ENCODE data around the gene NFATC3. TPM values are rescaled to one million over a fixed set of nuclear protein-coding genes. Genes with fewer than 3 reads are reported as not detected.
A peak's percentile ranks its signal among the peaks of the same experiment; 100 is the strongest.

Gene NFATC3
- total RNA-seq, 2 donors from 2014 or later: 28.0 to 30.8 TPM

- DNase-seq (ENCODE audit: low spot score): no peak
- intact Hi-C loops (cut with DNase I): no loop called here
Observed at GRCh38 chr16:68070806-68071517, 14.2 kb upstream of the NFATC3 start.

DNA sequence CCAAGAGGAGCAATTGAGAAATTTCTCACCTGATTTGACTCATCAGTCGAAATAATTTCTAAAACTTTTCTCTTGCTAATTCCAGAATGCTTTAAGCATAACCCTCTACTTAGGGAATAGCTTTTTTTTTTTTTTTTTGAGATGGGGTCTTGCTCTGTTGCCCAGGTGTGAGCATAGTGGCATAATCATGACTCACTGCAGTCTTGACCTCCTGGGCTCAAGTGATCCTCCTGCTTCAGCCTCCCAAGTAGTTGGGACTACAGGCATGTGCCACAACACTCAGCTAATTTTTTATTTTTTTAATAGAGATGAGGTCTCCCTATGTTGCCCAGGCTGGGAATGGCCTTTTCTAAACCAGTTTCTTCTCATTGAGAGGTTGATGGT lies 13.7 kb upstream of the NFATC3 start:
- intact Hi-C loops (cut with DNase I): no loop called here

GRCh38 chr16:68072038-68072695 lies 13.0 kb upstream of the NFATC3 start:
- intact Hi-C loops (cut with DNase I): no loop called here
- no peak for DNase-seq (ENCODE audit: low spot score)

More for the DNA sequence above, 13.7 kb upstream of the NFATC3 start:
- no peak for DNase-seq (ENCODE audit: low spot score)

DNA sequence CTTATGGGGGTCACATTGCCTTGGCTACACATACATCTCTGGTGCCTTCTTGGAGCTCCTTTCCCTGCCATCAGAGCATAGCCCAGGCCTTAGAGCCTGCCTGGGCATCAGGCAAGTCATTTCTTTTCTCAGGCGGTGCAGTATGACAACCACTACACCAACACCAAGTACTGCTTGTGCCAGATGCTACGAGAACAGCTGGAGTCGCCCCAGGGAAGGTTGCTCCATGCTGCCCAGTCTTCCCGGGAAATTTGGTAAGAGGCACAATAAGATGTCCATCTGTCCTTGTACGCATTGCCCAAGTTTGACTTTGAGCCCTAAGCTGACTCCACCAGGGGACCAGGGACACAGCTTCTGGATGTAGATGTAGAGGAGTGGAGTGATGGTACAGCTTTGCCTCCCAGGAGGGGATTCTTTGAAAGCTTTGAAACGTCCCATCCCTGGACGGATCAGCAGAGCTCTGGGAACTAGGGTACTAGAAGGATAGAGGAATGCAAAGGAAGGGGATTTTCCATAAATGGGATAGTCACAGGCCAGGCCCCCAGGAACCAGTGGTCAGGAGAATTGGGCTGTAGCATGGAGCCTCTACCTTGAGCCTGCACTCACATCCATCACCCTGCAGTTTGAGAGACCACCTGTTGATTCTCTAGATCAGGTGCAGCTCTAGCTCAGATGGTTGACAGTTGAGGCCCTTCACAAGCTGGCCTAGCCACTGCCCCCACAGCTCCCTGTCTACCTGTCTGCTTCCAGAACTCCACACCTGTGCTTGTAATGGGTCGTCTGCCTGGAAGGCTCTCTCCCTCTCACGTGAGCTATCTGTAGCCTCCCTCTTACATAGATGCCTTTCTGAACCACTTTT lies 11.0 kb upstream of the NFATC3 start:
- DNase-seq (ENCODE audit: low spot score): no peak
- intact Hi-C loops (cut with DNase I): no loop called here

DNA sequence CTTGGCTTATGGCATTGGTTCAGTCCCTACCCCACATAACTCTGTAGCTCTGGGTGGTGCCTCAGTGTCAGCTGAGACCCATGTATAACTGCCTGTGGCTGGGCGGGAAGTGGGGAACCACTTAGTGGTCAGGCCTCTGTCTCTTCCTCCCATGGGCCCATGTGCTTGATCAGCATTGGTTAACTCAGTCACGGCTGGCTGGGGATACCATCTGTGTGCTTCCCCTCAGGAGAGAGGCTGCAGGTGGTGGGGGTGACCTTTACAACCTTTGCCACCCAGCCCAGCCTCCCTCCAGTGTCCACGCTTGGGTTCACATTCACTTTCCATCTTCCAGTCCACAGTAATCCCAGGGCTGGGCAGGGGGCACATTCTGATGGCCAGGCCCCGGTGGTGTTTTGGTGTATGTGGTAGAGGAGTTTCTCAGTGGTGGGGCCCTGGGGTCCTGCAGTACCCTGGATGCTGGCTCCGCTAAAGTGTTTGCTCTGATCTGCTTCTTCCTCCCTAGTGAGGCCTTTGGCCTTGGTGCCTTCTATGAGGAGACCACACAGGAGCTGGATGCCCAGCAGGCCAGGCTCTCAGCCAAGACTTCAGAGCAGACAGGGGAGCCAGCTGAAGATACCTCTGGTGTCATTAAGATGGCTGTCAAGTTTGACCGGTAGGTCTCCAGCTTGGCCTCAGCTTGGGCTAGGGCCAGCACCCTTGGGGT lies 10.2 kb upstream of the NFATC3 start:
- DNase-seq (ENCODE audit: low spot score): no peak
- intact Hi-C loops (cut with DNase I): no loop called here

DNA sequence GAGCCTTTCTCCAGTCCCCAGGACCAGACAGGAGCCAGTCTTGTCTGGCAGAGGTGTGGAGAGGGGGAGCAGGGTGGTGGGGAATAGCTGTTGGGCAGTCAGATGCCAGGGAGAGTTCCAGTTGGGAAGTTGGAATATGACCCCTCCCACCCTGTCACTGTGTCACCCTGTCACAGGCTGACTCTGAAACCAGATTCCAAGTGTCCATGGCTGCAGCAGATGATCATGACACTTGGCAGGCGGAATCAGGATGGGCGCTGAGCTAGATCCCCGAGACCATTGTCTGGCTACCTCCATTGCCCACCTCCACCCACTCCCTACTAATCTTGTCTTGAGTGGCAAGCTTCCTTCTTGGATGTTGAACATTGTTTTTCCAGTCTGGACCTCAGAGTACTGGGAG lies 9.2 kb upstream of the NFATC3 start:
- DNase-seq (ENCODE audit: low spot score): no peak
- intact Hi-C loops (cut with DNase I): no loop called here

- DNase-seq (ENCODE audit: low spot score): no peak
- intact Hi-C loops (cut with DNase I): no loop called here
Observed at GRCh38 chr16:68076560-68076959, 8.6 kb upstream of the NFATC3 start.

DNA sequence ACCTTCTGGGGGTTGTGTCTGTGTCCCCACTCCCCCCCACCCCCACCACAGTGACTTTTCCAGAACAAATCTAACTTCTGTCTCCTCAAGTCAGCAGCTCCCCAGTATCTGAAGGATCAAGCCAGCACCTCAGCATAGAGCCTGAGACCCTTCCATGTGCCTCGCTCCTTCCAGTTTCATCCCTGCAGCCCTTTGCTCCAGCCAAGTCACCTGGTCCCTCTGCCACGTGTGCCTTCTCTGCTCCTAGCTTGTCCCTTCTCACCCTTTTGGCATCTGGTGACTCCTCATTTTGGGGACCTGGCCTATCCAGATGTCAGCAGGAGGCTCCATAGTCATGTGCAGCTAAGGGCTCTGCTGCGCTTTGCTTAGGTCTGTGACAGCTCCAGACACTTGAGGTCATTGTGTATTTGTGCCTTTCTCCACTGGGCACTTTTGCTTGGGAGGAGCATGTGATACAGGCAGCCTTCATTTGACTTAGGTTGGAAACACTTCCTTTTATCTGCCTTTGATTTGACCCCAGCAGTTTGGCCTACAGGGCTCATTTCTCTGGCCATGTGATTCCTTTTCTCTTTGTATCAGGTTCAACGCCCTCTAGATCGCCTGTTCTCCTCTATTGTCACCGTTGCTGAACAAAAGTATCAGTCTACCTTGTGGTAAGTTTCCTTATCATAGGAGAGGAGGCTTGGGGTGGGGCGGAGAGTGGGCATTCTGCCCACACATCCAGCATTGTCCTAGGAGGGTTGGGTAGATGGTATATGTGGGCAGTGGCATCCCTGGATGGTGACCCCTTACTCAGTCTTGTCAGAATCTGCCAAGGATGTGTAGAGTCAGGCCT lies 7.1 kb upstream of the NFATC3 start:
- DNase-seq (ENCODE audit: low spot score): no peak

DNA sequence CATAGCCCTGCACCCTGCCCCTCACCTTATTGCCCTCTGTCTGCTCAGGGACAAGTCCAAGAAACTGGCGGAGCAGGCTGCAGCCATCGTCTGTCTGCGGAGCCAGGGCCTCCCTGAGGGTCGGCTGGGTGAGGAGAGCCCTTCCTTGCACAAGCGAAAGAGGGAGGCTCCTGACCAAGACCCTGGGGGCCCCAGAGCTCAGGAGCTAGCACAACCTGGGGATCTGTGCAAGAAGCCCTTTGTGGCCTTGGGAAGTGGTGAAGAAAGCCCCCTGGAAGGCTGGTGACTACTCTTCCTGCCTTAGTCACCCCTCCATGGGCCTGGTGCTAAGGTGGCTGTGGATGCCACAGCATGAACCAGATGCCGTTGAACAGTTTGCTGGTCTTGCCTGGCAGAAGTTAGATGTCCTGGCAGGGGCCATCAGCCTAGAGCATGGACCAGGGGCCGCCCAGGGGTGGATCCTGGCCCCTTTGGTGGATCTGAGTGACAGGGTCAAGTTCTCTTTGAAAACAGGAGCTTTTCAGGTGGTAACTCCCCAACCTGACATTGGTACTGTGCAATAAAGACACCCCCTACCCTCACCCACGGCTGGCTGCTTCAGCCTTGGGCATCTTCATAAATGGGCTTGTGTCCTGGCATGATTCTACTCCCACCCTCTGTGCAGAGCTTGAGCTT lies 6.3 kb upstream of the NFATC3 start:
- DNase-seq (ENCODE audit: low spot score): no peak
- intact Hi-C loops (cut with DNase I): no loop called here

More for the DNA sequence above, 7.1 kb upstream of the NFATC3 start:
- intact Hi-C loops (cut with DNase I): no loop called here

DNA sequence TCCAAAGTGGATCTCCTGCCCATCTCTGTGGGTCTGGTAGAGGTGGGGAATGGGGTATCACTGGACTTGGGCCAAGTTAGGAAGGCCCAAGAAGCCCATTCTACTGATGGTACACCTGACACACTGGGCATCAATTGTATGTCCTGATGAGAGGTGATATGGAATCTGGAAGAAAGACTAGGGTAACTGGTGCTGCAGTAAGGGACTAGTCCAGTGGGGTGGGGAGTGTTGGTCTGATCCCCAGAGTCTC lies 5.9 kb upstream of the NFATC3 start:
- intact Hi-C loops (cut with DNase I): no loop called here
- DNase-seq (ENCODE audit: low spot score): no peak

GRCh38 chr16:68079626-68080344 lies 5.4 kb upstream of the NFATC3 start:
- DNase-seq (ENCODE audit: low spot score): peak; percentile 87
- intact Hi-C loops (cut with DNase I): loop anchor here in 1 of 2 donors (10.0 kb wide), 1 partner anchor 145 kb away; no protein-coding TSS in a partner anchor

- peak; percentile 42 for DNase-seq (ENCODE audit: low spot score)
- intact Hi-C loops (cut with DNase I): loop anchor here in 1 of 2 donors (10.0 kb wide), 1 partner anchor 143 kb away; no protein-coding TSS in a partner anchor
Observed at GRCh38 chr16:68081861-68082628, 3.1 kb upstream of the NFATC3 start.

- DNase-seq (ENCODE audit: low spot score): peak; percentile 63
- intact Hi-C loops (cut with DNase I): loop anchor here in 1 of 2 donors (10.0 kb wide), 1 partner anchor 142 kb away; no protein-coding TSS in a partner anchor
Observed at GRCh38 chr16:68082629-68083238, 2.4 kb upstream of the NFATC3 start.

DNA sequence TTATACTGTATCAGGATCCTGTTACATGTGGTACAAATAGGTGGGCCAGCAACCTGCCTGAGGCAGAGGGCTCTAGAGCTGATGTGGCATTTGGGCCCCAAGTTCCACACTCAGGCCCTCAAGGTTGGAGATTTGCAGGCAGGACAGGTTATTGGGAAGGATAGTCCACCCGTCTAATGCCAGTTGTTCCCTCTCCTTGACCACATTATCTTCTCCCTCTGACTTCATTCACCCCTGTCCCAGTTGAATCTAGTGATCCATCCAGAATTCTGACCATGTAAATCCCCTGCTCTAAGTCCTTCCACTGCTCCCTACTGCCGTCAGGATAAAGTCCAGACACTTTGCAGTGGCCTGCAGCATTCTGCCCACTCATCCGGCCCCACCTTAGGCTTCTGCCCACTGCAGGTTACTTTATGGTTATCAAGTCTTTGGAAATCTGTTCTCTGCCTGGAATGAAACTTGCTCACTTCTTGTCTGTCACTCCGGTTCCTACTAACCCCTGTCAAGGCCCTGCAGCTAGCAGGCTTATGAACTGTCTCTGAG lies 1.9 kb upstream of the NFATC3 start:
- DNase-seq (ENCODE audit: low spot score): peak; percentile 9
- intact Hi-C loops (cut with DNase I): loop anchor here in 1 of 2 donors (10.0 kb wide), 1 partner anchor 141 kb away; no protein-coding TSS in a partner anchor

DNA sequence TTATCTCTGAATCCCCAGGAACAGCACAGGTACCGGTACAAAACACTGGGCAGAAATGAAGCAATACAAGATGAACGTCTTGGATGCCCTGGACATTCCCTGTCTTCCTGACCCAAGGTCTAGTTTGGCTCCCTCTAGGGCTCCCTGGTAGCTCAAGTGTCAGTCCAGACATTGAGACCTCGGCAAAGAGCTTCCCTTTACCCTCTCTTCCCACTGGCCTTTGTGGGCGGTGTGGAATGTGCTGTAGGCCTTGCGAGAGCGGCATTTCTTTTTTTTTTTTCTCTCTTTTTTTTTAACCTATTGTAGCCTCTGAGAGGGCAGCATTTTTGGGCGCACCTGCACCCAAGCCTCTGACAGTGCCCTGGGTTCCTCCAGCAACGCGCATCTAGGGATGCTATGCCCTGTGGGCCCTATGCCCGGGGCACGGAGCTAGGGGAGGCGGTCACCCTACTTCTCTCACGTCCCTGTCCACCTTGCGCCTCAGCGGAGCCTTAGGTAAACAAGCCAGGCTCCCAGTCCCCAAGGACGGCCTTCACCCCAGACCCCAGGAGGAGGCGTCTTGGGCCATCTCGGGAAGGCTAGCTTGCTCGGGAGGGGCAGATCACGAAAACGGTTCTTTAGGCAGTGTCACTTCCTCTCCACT lies 1.2 kb upstream of the NFATC3 start:
- intact Hi-C loops (cut with DNase I): loop anchor here in 1 of 2 donors (10.0 kb wide), 1 partner anchor 141 kb away; no protein-coding TSS in a partner anchor
- no peak for DNase-seq (ENCODE audit: low spot score)
